Activated CD8-positive, alpha-beta memory T cell treated with anti-CD3 and anti-CD28 coated beads, Interleukin-2, amount 50 U/mL, for 1 hour (primary cell): ENCODE measurements around the gene NKX3-2.

Experiments used
- DNase-seq: peaks from one replicate; pipeline ENCODE4 v3.0.0-alpha.2; 2020; ENCODE audit errors: extremely low read depth

Gene NKX3-2

DNA sequence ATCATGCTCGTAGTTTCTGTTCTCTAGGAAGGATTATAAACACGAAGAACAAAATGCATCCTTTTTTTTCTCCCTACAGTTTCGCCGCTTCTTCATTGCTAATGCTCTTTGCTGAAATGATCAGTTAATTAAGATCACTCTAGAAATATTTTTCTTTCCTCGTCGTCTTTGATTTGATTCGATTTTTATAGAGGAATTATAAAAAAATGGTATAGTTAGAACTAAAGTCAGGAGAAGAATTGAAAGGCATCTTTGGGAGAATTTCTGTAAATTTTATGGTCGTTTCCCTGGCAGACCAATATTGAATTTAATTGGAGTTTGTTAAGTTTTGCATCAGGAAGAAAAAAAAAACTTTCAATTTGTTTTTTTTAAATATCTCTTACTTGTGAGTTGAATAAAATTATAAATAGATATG lies 1.1 kb upstream of the NKX3-2 start:
- DNase-seq, result no peak

GRCh38 chr4:13544606-13545393 lies 492 bp upstream of the NKX3-2 start:
- DNase-seq, result no peak

- no peak for DNase-seq
These were observed 1.1 kb downstream of the NKX3-2 start for GRCh38 chr4:13543032-13543838.

GRCh38 chr4:13542577-13543031 lies 1.7 kb downstream of the NKX3-2 start:
- no peak for DNase-seq

GRCh38 chr4:13541720-13542576 lies 2.4 kb downstream of the NKX3-2 start:
- no peak for DNase-seq

DNA sequence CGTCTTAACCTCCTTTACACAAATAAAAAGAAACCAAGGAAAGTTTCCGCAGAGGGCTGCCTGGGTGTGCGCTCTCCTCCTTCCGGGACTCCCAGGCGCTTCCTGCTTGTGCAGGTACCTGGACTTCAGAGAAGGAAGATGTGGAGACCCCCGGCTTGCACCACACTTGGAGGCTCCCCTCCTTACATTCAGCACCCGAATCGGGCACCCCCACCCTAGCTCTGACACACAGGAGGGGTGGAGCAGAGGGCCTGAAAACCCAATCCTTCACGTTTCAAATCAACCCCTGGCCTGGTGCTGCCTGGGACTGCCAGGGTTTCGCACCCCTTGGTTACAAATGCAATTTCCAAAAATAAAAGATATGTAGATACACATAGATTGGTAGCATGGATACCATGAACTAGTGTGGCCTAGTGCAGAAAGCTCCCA lies 3.1 kb downstream of the NKX3-2 start:
- no peak for DNase-seq

- DNase-seq, result no peak
These were observed 3.7 kb downstream of the NKX3-2 start for GRCh38 chr4:13540446-13541175.

DNA sequence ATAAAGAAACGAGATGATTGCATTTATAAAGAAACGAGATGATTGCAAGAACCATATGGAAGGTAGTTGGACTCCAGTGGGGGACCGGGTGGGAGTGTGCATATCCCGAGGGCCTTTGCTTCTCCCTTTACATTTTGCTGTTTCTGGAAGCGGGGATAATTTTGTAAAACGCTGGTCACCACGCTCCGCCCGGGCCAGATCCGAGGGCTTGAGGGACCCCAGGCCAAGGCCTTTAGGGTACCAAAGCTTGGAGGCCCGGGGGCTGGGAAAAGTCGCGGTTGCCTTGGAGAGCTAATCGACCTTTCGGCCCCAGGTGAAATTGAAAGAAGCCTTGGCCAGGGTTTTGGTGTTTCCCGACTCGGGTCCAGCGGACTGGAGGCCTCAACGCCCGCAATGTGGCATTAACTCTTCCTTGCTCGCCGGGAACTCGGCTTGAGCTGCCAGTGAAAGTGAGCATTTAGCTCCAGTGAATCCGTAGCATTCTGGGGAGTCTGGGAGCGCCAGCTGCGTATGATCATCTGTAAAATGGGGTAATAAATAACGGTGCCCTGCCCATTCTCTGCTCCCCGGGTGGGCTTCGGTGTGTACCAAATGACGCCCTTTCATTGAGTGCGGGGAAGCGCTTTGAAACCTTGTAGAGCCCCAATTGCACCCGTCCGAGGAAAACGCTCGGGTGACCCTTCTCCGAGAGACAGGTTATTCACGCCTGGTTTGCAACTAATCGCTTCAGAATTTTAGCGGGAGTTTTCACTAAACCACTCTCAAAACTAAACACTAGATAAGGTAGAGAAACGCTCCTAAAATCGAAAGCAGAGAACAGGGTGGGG lies 4.5 kb downstream of the NKX3-2 start:
- no peak for DNase-seq

DNA sequence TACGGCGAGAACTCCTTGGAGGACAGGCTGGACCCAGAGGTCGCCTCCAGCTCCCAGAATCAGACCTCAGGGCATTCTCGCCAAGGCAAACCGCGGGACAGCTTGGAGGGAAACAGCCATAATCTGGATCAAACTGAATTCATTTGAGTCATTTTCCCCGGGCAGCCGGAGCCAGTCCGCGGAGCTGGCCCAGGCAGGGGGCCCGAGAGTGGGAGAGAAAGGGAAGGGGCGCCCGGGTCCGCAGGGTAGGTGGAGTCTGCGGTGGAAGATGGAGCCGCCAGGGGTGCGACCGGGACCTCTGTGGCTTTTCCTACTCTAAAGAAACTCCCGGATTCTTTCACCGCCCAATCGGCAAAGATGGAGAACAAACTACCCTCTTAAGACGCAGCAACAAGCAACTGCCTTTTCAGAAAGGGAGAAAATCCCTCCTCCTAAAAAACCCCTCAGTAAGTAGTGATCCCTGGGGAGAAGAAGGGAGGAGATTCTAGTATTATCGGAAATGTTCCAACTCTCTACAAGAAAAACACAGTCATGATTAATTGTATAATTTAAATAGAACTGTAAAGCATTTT lies 5.2 kb downstream of the NKX3-2 start:
- DNase-seq, result no peak

DNA sequence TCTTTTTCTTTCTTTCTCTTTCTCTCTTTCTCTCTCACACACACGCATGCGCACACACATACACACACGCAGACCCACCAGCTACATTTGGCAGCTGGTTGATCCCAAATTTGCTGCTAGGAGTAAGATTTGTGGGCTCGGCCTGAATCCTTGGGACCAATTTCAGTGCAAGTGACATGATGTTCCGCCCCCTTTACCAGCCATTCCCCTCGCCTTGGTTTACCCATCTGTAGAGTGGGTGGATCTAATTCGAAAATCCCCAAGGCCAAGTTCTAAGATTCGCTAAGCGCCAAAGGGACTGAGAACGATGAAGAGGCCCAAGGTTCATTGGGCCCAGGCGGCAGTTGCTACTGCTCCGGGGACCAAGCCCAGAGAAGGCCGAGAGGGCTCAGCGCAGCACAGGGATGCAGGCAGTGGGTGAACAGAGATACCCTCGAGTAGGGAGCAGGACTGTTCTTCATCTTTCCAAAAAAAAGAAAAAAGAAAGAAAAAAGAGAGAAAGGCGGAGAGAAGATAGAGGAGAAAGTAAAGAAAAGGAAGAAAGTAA lies 5.8 kb downstream of the NKX3-2 start:
- DNase-seq, result no peak

- no peak for DNase-seq
These were observed 6.5 kb downstream of the NKX3-2 start for GRCh38 chr4:13537832-13538177.

GRCh38 chr4:13537011-13537831 lies 7.1 kb downstream of the NKX3-2 start:
- DNase-seq, result no peak

DNA sequence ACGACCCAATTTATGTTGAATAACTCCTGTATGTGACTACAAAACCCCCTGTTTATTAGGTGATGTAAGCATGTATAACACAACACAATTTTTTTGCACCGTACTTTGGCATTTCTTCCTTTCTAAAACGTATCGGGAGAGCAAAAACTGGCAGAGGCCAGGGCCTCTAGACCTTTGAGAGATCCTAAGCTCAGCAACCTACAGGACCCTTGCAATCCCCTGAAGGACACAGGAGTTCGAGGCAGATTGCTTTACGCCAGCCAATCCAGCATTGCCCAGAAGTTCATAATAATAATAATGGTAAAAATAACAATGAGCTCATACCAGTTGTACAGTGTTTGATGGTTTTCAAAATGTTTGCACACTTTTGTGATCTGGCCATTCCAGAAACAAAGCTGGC lies 7.7 kb downstream of the NKX3-2 start:
- DNase-seq, result no peak

- no peak for DNase-seq
These were observed 8.5 kb downstream of the NKX3-2 start for GRCh38 chr4:13535708-13536361.

- no peak for DNase-seq
These were observed 9.2 kb downstream of the NKX3-2 start for GRCh38 chr4:13535118-13535517.

DNA sequence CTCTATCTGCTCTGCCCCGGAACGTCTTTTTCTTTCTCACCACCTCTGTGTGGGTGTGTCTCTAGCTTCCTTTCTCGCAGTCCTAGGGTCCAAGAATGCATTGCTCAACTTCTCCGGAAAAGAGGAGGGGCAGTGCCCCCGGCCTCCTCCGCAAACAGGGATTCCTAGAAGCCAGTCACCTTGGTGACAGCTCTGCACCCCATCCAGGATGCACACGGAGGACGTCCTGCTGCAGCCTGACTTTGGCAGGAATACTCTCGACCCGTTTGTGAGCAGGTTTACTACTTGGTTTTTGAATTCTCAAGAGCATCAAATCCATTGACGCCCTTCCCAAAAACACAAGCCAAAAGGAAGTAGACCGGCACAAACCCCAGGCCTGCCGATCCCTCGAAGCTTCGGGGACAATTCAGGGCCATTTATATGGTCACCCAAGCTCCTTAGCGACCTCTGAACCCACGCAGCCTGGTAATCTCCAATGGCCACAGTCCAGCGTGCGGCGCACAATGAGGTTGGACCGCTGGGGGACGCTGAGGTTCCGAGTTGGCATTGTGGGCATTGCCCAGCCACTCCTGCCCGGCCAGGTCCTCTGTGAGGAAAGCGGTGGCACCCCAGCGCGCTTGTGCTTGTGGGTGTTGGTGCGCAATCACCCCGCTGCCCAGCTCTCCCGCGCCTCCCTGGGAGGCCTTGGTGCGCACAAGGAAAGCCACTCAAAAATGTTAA lies 9.8 kb downstream of the NKX3-2 start:
- DNase-seq, result no peak

DNA sequence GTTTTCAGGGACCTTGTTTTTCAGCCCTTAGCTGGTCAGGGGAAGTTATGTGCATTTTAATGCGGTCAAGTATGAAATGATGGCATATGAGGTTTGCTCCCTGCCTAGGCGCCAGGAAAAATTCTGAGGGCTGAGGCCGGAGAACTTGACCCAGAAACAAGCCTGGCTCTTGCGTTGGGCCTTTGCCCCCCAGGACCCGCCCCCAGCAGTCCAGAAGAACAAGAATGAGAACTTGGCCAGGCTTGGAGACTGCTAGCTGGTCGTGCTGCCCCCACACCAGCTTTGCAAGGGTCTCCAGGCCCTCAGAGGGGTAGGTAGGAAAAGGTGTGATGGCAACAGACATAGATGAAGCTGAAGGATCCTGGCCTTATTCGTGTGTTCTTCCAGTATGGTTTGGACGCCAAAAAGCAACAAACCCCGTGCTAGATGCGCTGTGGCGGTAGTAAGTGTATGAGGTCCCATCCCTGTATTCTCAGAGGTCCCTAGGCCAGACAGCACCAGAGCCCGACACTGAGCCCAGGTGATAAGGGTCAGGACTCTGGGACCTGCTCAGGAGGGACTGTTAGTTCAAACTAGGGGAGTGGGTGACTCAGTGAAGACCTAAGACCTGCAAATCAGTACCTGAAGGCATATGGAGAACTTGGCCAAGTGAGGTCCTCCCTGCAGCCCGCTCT lies 10.5 kb downstream of the NKX3-2 start:
- DNase-seq, result no peak
